Hypothalamus (tissue), 51 donors: ENCODE measurements around the gene RLIM.
"Not testable (repeated sequence)": the region's sequence is repeated elsewhere in the genome, so short reads cannot be mapped to it uniquely, and the experiment has no call there.

Experiments used
- DNase-seq, 51 donors: peaks; one replicate each; lab custom pipeline; 2025; lab: John Stamatoyannopoulos, UW

The RLIM gene, protein sequence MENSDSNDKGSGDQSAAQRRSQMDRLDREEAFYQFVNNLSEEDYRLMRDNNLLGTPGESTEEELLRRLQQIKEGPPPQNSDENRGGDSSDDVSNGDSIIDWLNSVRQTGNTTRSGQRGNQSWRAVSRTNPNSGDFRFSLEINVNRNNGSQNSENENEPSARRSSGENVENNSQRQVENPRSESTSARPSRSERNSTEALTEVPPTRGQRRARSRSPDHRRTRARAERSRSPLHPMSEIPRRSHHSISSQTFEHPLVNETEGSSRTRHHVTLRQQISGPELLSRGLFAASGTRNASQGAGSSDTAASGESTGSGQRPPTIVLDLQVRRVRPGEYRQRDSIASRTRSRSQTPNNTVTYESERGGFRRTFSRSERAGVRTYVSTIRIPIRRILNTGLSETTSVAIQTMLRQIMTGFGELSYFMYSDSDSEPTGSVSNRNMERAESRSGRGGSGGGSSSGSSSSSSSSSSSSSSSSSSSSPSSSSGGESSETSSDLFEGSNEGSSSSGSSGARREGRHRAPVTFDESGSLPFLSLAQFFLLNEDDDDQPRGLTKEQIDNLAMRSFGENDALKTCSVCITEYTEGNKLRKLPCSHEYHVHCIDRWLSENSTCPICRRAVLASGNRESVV

DNA sequence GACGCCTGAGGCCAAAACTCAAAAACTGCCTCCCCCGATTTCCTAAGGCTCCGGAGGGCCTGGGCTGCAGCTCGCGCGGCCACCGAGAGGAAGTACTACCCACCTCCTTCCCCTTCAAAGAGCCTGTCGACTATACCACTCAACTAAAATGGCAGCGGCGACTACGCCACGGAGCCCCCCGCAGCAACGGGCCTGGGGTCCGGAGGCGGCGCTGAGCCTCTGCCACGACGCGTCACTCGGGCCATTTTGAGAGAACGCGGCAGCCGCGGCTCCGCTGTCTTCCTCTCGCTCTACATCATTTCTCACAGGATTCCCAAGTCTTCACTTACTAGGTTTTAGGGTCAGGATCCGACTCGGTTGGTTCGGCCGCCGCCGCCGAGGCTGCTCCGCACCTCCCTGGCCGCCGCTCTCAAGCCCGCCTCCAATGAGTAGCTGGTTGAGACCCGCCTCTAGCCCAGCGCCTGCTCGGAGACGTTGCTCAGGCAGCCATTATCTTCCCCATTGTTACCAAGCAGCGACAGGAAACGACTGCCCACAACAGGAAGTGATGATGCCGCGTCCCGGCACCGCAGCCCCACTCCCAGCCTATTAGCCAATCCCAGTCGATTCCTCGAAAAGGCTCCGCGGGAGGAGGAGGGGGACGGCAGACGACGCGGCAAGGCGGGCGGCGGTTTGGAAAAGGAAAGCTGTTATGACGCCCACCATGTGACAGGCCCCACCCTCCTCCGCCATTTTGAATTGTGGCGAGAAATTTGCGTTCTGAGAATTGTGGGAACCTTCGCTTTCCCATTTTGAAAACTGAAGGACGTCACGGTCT, at the start of gene RLIM:
Gene RLIM (minus strand): TSS at position 532 of the 817 bp plus-strand sequence. CDS start 18,647 bp downstream, outside the sequence.
- peak; percentile 11 to 94 (median 84) for DNase-seq

DNA sequence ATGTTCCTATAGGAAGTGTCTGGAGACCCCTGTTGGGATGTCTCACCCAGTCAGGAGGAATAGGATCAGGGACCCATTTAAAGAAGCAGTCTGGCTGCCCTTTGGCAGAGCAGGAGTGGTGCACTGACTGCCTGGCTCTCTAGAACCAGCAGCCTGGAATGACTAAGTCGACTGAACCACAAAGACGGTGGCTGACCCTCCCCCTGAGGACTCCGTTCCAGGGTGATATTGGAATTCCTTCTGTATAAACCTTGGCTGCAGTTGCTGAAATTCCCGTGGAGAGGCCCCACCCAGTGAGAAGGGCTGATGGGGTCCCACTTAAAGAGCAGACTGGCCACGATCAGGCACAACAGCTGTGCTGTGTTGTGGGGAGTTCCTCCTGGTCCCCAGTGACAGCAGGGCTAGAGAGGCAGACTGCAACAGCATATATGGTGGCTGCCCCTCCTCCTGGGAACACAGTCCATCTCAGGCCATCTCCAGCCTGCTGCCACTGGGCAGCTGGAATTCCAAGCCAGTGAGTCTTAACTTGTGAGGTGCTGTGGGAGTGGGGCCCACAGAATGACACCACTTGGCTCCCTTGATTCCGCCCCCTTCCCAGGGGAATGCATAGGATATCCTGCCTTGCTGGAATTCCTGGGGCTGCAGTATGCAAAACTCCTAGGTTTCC, 41.8 kb upstream of the RLIM start:
- no peak for DNase-seq

DNA sequence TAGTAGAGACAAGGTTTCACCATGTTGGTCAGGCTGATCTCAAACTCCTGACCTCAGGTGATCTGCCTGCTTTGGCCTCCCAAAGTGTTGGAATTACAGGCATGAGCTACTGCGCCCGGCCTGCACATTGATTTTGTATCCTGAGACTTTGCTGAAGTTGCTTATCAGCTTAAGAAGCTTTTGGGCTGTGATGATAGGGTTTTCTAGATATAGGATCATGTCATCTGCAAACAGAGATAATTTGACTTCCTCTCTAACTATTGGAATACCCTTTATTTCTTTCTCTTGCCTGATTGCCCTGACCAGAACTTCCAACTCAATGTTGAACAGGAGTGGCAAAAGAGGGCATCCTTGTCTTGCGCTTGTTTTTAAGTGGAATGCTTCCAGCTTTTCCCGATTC, 40.5 kb upstream of the RLIM start:
- DNase-seq, result not testable (repeated sequence)

DNA sequence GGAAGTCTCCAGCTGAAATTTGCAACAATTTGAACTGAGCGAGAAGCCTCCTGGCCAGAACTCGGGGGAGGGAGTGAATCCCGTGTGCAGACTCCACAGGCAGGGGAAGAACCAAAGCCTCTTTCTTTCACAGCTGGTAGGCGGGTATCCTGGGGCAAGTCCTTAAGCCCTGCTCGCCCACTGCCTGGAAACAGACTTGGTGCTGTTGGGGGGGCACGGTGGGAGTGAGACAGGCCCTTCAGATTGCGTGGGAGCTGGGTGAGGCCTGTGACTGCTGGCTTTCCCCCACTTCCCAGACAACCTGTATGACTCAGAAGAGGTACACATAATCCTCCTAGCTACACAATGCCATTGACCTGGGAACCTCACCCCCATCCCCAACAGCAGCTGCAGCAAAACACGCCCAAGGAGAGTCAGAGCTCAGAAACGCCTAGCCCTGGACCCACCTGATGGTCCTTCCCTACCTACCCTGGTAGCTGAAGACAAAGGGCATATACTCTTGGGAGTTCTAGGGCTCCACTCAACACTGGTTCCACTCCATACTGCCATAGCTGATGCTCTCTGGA, 22.4 kb upstream of the RLIM start:
- no peak for DNase-seq

DNA sequence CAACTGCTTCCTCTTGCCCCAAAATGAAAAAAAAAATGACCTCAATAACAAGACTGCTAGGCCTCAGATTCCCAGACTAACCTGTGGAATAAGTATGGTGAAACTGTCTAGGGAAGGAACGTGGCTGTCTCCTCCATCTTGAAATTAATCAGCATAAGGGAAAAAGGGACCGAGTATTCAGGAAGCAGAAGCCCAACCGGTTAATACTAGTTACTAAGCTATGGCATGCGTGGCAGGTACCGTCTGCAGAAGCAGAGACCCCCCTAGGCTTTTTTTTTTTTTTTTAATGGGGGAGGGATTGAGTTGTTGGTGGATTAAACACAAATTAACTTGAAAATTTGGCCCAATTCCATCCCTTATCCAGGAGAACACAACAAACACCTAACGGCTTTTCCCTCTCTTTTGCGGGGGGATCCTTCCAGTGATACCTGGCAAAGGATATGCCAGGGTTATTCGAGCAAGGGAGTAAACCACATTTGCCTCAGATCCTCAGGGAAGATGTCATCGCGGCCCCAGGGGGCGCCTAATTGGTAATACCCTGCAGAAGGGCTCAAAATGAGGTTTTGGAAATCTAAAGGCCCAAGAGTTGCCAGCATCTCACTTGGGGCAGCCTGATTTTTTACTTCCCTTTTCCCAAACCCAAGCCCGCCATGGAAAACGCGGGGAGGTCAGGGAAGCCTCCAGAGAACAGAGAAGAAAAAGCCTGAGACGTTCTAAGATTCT, 893 bp downstream of the RLIM start:
- peak in 6 of 51 donors; percentile 0 to 18 (median 6) for DNase-seq

DNA sequence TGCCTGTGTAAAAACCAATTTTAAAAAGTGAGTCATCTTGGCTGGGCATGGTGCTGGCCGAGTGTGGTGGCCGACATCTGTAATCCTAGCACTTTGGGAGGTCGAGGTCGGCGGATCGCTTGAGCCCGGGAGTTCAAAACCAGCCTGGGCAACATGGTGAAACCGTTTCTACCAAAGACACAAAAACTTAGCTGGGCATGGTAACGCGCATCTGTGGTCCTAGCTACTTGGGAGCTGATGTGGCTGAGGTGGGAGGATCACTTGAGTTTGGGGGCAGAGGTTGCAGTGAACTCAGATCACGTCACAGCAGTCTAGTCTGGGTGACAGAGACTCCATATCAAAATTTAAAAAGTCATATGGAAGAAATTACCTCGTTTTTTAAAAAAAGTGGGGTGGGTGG, 7.6 kb downstream of the RLIM start:
- no peak for DNase-seq

DNA sequence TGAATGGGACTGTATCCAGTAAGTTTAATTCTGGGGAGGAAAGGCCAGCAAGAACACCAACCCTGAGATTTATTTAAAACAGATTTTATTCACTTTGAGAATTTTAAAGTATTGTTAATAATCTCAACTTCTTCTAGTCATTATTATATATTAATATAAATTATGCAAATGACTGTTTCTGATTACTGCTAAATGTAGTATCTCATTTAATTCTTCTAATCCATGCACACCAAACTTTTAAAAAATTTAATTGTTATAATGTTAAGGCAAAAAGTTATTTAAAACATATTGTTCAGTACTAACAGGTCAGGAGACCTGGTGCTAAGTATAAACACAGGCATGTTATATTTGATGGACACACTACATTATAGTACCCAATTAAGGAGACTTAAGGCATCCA, 8.1 kb downstream of the RLIM start:
- DNase-seq, result no peak

DNA sequence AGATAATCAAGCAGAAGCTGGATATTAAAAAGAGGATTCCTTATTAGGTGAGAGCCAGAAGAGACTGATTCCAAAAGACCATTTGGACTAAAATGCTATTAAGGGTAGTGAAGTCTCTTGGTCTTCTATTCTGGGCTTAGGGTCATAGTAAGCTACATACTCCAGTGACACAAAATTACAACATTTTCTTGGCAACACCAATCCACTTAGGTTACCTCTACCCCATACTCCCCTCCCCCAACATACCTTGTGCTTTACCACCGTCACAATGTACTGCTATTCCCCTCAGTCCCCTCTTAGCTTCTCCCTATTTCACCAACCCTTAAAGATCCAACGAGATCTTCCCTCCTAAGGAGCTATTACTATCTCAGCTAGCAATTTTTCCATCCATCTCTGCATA, 11.4 kb downstream of the RLIM start:
- DNase-seq, result no peak

DNA sequence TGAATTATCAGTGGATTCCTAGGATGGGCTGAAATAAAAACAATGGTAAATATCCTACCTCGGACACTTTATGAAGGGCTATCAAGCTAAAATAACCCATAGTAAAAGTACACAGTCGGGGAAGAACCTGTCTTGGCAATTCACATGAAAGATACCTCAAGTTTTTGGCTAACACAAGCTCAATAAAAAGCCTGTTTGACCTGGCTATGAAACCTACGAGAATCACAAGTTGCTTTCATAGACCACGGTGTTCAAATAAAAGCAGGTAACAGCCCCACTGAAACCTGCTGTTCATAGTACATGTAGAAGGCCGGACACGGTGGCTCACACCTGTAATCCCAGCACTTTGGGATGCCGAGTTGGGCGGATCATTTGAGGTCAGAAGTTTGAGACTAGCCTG, 12.3 kb downstream of the RLIM start:
- no peak for DNase-seq

DNA sequence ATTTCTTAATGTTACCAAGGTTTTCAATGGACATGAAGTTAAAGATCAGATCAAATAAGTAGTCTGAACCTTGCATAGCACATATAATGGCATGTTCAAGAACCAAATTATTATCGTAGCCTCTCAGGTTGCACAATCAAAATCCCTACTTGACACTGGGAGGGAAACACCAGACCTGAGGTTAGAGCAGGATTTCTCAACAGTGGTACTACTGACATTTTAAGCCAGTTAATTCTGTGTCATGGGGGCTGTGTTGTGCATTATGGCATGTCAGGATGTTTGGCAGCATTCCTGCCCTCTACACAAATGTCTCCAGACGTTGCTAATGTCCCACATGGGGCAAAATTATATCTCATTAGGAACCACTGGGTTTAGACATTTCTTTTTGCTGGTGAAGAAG, 20.8 kb downstream of the RLIM start:
- no peak for DNase-seq

DNA sequence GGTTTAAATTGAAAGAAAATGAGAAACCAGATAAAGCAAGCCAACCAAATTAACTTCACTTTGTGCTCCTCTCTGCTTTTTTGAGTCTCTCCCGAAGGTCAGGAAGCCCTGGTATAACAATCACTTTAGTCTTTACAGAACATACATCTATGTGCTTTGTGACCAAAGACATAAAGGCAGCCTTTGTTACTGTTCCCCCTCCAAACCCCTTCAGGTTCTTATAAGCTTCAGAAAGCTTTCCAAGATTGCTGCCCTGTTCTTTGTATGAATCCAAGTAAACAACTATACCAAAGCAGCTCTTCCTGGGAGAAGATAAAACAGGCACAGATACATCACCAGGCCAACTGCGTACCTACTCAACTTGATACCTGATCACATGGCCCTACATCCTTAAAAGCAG, 28.7 kb downstream of the RLIM start:
- no peak for DNase-seq

DNA sequence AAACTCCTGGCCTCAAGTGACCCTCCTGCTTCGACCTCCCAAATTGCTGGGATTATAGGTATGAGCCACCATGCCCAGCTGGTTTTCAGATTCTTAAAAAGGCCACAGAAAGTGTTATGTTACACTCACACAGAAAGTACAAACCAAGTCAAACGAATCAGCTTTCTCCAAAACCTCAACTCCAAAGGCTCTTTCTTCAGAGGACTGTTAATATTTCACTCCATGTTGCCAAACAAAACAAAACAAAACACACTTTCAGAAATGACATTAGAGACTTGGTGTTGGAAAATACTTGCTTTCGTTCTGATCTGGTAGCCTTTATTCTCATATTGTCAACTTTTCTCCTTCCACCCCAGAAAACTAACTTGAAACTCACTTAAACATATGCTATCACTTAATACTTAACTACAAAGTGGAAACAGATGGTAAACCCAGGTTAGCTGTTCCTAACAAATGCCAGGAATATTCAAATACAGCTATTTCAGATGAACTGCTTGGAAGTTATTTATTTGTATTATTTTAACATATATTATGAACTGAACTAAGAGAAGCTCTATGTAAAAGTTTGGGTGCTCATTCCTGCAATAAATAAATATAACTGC, 34.7 kb downstream of the RLIM start:
- DNase-seq, result no peak

DNA sequence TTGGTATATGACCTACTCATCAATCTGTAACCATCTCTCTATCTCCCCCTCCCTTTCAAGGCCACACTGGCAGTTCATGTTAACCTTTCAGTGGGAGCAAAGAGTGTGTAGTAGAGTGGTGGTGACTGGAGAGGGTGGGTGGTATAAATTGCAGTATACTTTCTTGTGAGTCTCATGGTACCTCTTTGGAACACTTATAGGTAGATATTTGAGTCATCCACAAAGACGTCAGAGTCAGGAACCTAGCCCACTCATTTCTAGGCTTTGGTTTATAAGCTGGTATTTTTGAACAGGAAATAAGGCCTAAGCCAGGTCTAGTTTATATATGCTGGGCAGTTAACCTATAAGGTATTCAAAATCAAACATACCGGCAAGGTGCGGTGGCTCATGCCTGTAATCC, 36.3 kb downstream of the RLIM start:
- DNase-seq, result no peak

DNA sequence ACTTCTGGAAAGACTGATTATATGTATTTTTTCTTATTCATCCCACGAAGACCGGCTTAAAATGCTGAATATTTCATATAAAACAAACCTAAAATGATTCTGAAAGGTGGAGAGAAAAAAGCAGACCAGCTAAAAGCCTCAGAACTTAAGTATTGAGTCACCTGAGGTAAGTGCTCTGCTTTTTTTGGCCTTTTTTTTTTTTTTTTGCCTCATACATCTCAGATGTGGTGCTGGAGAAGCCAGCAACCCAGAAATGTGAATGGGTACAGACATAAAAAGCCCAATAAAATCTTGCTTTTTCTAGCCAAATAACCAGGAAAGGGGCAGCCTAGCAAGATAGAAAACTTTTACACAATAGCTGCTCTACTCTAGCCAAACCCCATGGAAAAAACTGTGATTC, 57.0 kb downstream of the RLIM start:
- DNase-seq, result no peak

DNA sequence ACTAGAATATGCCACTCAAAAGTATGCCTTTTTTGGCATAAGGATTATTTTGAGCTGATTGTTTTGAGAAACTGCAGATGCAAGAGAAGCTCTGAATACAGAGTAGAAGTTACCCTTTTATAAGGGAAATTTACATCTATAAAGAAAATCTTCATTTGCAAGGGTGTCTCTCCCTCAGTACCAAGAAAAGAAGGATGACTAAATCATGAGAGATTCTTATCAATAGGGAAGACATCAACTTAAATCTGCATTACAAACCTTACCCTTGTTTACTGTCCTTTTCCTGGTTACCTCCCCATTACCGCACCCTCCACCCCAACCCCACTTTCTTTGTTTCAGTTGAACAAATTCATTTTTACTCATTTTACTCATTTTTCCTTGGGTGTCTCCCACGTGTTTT, 62.5 kb downstream of the RLIM start:
- DNase-seq, result no peak

DNA sequence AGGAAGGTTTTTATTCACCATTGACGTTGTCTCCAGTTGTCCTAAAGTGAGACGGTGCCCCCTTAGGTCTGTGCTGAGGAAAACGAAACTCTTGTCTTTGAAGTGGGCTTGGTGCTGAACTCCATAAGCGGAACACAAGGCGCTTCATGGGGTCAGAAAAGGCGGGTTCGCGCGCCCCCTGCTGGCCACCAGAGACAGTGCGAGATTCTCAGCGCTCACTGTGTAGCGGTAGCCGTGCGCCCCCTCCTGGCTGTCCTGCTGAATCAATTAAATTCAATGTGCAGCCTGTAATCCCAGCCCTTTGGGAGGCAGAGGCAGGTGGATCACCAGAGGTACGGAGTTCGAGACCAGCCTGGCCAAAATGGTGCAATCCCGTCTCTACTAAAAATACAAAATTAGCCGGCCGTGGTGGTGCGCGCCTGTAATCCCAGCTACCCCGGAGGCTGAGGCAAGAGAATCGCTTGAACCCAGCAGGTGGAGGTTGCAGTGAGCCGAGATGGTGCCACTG, 64.1 kb downstream of the RLIM start:
- DNase-seq, result peak in 50 of 51 donors; percentile 1 to 81 (median 48)

DNA sequence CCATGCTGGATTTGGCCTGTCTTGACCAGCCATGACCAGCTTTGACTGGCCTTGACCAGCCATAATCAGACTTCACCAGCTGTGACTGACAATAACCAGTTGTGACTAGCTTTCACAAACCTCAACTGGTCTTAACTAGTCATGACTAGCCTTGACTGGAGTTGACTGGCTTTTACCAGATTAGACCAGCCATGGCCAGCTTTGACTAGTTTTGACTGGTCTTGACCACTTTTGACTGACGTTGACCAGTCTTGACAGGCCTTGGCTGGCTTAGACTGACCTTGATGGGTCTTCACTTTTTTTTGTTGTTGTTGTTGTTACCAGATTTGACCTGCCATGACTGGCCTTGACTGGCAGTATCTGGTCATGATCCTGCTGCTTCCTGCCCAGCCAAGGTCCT, 67.4 kb downstream of the RLIM start:
- DNase-seq, result no peak

DNA sequence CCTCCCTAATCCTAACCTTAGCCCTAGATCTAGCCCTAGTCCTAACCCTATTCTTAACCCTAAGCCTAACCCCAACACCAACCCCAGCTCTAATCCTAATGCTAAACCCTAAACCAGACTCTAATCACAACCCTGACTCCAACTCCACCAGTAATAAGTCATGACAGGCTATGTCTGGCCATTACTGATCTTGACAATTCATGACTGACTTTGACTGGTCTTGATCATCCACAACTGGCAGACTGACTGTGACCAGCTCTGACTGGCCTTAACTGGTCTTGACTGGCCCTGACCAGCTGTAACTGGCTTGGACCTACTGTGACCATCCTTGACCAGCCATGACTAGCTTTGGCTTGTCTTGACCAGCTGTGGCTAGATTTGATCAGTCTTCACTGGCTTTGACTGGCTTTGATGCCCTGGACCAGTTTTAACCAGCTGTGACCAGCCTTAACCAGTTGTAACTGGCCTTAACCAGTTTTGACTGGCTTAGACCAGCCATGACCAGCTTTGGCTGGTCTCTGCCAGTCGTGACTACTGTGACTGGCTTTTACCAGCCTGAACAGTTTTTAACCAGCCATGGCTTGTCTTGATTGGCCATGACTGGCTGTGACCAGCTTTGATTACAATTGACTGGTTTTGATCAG, 68.4 kb downstream of the RLIM start:
- no peak for DNase-seq
